B cell (primary cell): Measurements from ENCODE around the gene PARVB. TPM values are rescaled to one million over a fixed set of nuclear protein-coding genes. Genes with fewer than 3 reads are reported as not detected.
"Not testable (repeated sequence)": the region's sequence is repeated elsewhere in the genome, so short reads cannot be mapped to it uniquely, and the experiment has no call there.

Experiments
- ATAC-seq: fragments of 200-7000 bp; cut with Tn5 transposase; one replicate; pipeline ENCODE4 v1.10.0; 2021; ENCODE audit warnings: low read depth, mild to moderate bottlenecking, moderate number of reproducible peaks, moderate library complexity
- CTCF ChIA-PET: fragments of 350-600 bp; sonication (Branson Sonifier 250); formaldehyde crosslinking; loops from one replicate; lab custom pipeline; 2021; ENCODE audit warnings: antibody characterized with exemption, inconsistent platforms; lab: Charles Lee
- POLR2A ChIA-PET: fragments of 350-600 bp; sonication (Branson Sonifier 250); formaldehyde crosslinking; loops from one replicate; lab custom pipeline; 2021; ENCODE audit warnings: antibody characterized with exemption; lab: Charles Lee
- DNase-seq: peaks from one replicate; pipeline ENCODE4 v3.0.0; 2013
- H2AFZ ChIP-seq: 2 replicates; pipeline ENCODE4 v1.6.1; 2012; ENCODE audit warnings: mild to moderate bottlenecking, low read depth, low read length; ENCODE audit not compliant: insufficient read depth, poor library complexity, severe bottlenecking
- H3K27ac ChIP-seq, 2 donors: 1 replicate in 1 of 2; 2 replicates in 1 of 2; pipeline ENCODE4 v1.5.1; 2012 to 2013; ENCODE audit warnings: low read length in 2 of 2, mild to moderate bottlenecking in 2 of 2, moderate library complexity in 1 of 2
- H3K27me3 ChIP-seq, 4 experiments: fragments of 200-600 bp in 1 of 4; sonication (generic) in 1 of 4; replicated peaks in 1 of 4; 1 replicate in 2 of 4; 2 replicates in 2 of 4; pipeline versions ENCODE4 v1.6.1 to v1.7.0; 2013 to 2016; ENCODE audit warnings: low read length in 3 of 4, mild to moderate bottlenecking in 2 of 4, mixed read lengths in 1 of 4, moderate library complexity in 1 of 4; ENCODE audit not compliant: insufficient read depth in 4 of 4, control insufficient read depth in 3 of 4; ENCODE audit errors: control extremely low read depth in 1 of 4
- H3K36me3 ChIP-seq, 2 experiments: replicated peaks in 1 of 2; 1 replicate in 1 of 2; 2 replicates in 1 of 2; pipeline versions ENCODE4 v1.6.1 to v1.7.1; 2013; ENCODE audit warnings: low read length in 1 of 2; ENCODE audit not compliant: insufficient read depth in 2 of 2, control insufficient read depth in 1 of 2; ENCODE audit errors: control extremely low read depth in 1 of 2, extremely low read depth in 1 of 2
- H3K4me1 ChIP-seq, 2 donors: fragments of 200-600 bp in 1 of 2; sonication (generic) in 1 of 2; 1 replicate in 1 of 2; 2 replicates in 1 of 2; pipeline versions ENCODE4 v1.5.1 to v1.6.1; 2013 to 2017; ENCODE audit warnings: low read length in 2 of 2; ENCODE audit not compliant: control insufficient read depth in 2 of 2, insufficient read depth in 2 of 2
- H3K4me2 ChIP-seq: replicated peaks from 2 replicates; pipeline ENCODE3; 2012; ENCODE audit warnings: mild to moderate bottlenecking, low read depth, low read length; ENCODE audit not compliant: poor library complexity, severe bottlenecking
- H3K4me3 ChIP-seq, 5 experiments: fragments of 200-600 bp in 1 of 5; sonication (generic) in 1 of 5; 1 replicate in 3 of 5; 2 replicates in 2 of 5; pipeline versions ENCODE4 v1.5.1 to v1.7.0; 2011 to 2016; ENCODE audit warnings: low read length in 4 of 5, mild to moderate bottlenecking in 4 of 5, low read depth in 2 of 5, control low read depth in 1 of 5, moderate library complexity in 1 of 5; ENCODE audit not compliant: insufficient read depth in 1 of 5; ENCODE audit errors: control extremely low read depth in 1 of 5, extremely low read depth in 1 of 5
- H3K79me2 ChIP-seq: fragments of 200-600 bp; sonication (generic); one replicate; pipeline ENCODE4 v1.6.0; 2016; ENCODE audit warnings: low read length; ENCODE audit not compliant: control insufficient read depth, insufficient read depth
- H3K9ac ChIP-seq: fragments of 200-600 bp; sonication (generic); 2 replicates; pipeline ENCODE4 v1.6.1; 2017; ENCODE audit warnings: mild to moderate bottlenecking, low read length, moderate library complexity
- H3K9me3 ChIP-seq, 3 donors: one replicate each; pipeline versions ENCODE4 v1.6.1 to v1.7.1; 2013; ENCODE audit warnings: low read length in 2 of 3; ENCODE audit not compliant: control insufficient read depth in 2 of 3, insufficient read depth in 1 of 3; ENCODE audit errors: control extremely low read depth in 1 of 3
- H4K20me1 ChIP-seq: 2 replicates; pipeline ENCODE4 v1.6.0; 2012; ENCODE audit warnings: mild to moderate bottlenecking, low read length; ENCODE audit not compliant: insufficient read depth, control insufficient read depth, poor library complexity, severe bottlenecking
- H3K27ac Mint-ChIP-seq: one replicate; pipeline ENCODE4 v1.8.0; 2021; ENCODE audit warnings: mixed read lengths
- H3K27me3 Mint-ChIP-seq: one replicate; pipeline ENCODE4 v1.8.0; 2021; ENCODE audit warnings: mixed read lengths
- H3K4me1 Mint-ChIP-seq: one replicate; pipeline ENCODE4 v1.8.0; 2021; ENCODE audit warnings: mixed read lengths
- H3K4me3 Mint-ChIP-seq: one replicate; pipeline ENCODE4 v1.8.0; 2021; ENCODE audit warnings: mixed read lengths
- H3K9me3 Mint-ChIP-seq: one replicate; pipeline ENCODE4 v1.8.0; 2022; ENCODE audit warnings: mixed read lengths; ENCODE audit not compliant: insufficient read depth
- EZH2 ChIP-seq: IDR thresholded peaks from 2 replicates; pipeline ENCODE4 v1.6.1; 2012; ENCODE audit warnings: borderline replicate concordance, low read depth, mild to moderate bottlenecking, moderate library complexity, low read length; ENCODE audit not compliant: insufficient read depth, poor library complexity, severe bottlenecking
- WGBS: methylation state at CpG from one replicate; pipeline ENCODE4 v1.1.5; 2013; ENCODE audit warnings: missing lambda C conversion rate; ENCODE audit not compliant: insufficient coverage; 5-methylcytosine and 5-hydroxymethylcytosine counted together
- intact Hi-C: fragments of 100-400 bp; cut with micrococcal nuclease; formaldehyde crosslinking; loops from one replicate; pipeline ENCODE4 v1.10.0; 2022
- polyA plus RNA-seq: library from polyadenylated mRNA; depleted of rRNA; stranded (reverse); fragments of >200 nt; gene quantifications from 2 replicates; pipeline ENCODE4 v1.2.3, GENCODE V29; 2012
- total RNA-seq, 2 donors: library from RNA; stranded (reverse); fragments of 120-200 nt in 1 of 2; gene quantifications; 1 replicate in 1 of 2; 2 replicates in 1 of 2; pipeline versions ENCODE4 v1.2.3 to v1.2.4, GENCODE V29; 2013 to 2022
- TF ChIP-seq, protein P1 (sequence below): fragments of 200-600 bp; IDR thresholded peaks from one replicate; pipeline ENCODE4 v1.8.0; 2022; ENCODE audit warnings: antibody characterized with exemption, mild to moderate bottlenecking

PARVB gene
- total and polyA plus RNA-seq, 2 donors (not counting 1 experiment from before 2014, with no cell fraction given): 48.0 to 49.4 TPM

- H4K20me1 ChIP-seq: no peaks in the 10 kb centered on the region
- intact Hi-C loops: no loop called here
- ChIA-PET POLR2A (no interaction called here), CTCF (interaction anchor here (1.0 kb wide), 1 partner anchor 23 kb away, joined by 3 read pairs; no protein-coding TSS in a partner anchor)
- no peak overlapping the region for H2AFZ ChIP-seq
- no peaks in the 10 kb centered on the region for H3K9me3 ChIP-seq
- Mint-ChIP-seq H3K4me1 (peaks cover 6% of the 10 kb centered on the region), H3K27ac (peak overlapping the region; percentile 56), H3K9me3 (no peaks in the 10 kb centered on the region), H3K27me3 (no peaks in the 10 kb centered on the region), H3K4me3 (no peak overlapping the region)
- H3K9ac ChIP-seq: no peak overlapping the region
- peak; percentile 23 for DNase-seq
- no peak for ATAC-seq
- no peak overlapping the region for H3K4me3 ChIP-seq
- H3K4me1 ChIP-seq: no peaks in the 10 kb centered on the region
- H3K4me2 ChIP-seq: no peak overlapping the region
- H3K27me3 ChIP-seq: no peaks in the 10 kb centered on the region
- WGBS: 85% methylated on average over 11 of the region's 14 CpGs
- peaks cover 0 to 10% of the 10 kb centered on the region in 2 experiments for H3K36me3 ChIP-seq
- H3K79me2 ChIP-seq: no peaks in the 10 kb centered on the region
- no peak overlapping the region for H3K27ac ChIP-seq
- TF ChIP-seq, protein P1, sequence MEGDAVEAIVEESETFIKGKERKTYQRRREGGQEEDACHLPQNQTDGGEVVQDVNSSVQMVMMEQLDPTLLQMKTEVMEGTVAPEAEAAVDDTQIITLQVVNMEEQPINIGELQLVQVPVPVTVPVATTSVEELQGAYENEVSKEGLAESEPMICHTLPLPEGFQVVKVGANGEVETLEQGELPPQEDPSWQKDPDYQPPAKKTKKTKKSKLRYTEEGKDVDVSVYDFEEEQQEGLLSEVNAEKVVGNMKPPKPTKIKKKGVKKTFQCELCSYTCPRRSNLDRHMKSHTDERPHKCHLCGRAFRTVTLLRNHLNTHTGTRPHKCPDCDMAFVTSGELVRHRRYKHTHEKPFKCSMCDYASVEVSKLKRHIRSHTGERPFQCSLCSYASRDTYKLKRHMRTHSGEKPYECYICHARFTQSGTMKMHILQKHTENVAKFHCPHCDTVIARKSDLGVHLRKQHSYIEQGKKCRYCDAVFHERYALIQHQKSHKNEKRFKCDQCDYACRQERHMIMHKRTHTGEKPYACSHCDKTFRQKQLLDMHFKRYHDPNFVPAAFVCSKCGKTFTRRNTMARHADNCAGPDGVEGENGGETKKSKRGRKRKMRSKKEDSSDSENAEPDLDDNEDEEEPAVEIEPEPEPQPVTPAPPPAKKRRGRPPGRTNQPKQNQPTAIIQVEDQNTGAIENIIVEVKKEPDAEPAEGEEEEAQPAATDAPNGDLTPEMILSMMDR: no peak
- no peak for TF ChIP-seq EZH2
Measured at GRCh38 chr22:44108806-44109385, 84.8 kb downstream of the PARVB start.

- Histone ChIP-seq H3K27ac (no peak overlapping the region), H2AFZ (no peak overlapping the region), H3K4me2 (no peak overlapping the region), H3K36me3 (peaks cover 0 to 9% of the 10 kb centered on the region in 2 experiments), H3K27me3 (no peaks in the 10 kb centered on the region), H3K4me1 (no peaks in the 10 kb centered on the region), H4K20me1 (no peaks in the 10 kb centered on the region), H3K9ac (no peak overlapping the region), H3K9me3 (no peaks in the 10 kb centered on the region), H3K4me3 (no peak overlapping the region), H3K79me2 (no peaks in the 10 kb centered on the region)
- peaks cover 6% of the 10 kb centered on the region for H3K4me1 Mint-ChIP-seq
- DNase-seq: no peak
- POLR2A ChIA-PET: no interaction called here
- TF ChIP-seq, protein P1: no peak
- no peak for TF ChIP-seq EZH2
- H3K9me3 Mint-ChIP-seq: no peaks in the 10 kb centered on the region
- intact Hi-C loops: no loop called here
- WGBS: 95% methylated on average over 4 of the region's 4 CpGs
- CTCF ChIA-PET: interaction anchor here (1.0 kb wide), 1 partner anchor 24 kb away, joined by 3 read pairs; no protein-coding TSS in a partner anchor
- H3K27ac Mint-ChIP-seq: no peak overlapping the region
- no peak overlapping the region for H3K4me3 Mint-ChIP-seq
- no peak for ATAC-seq
- H3K27me3 Mint-ChIP-seq: no peaks in the 10 kb centered on the region
Measured at GRCh38 chr22:44109416-44109815, 85.3 kb downstream of the PARVB start.

- H4K20me1 ChIP-seq, H2AFZ ChIP-seq, DNase-seq, H3K27ac Mint-ChIP-seq, H3K27me3 ChIP-seq, H3K4me3 ChIP-seq, H3K9me3 Mint-ChIP-seq, H3K79me2 ChIP-seq, intact Hi-C loops, H3K36me3 ChIP-seq, H3K27me3 Mint-ChIP-seq, H3K27ac ChIP-seq, H3K9ac ChIP-seq, H3K4me2 ChIP-seq, H3K9me3 ChIP-seq, H3K4me1 Mint-ChIP-seq, H3K4me3 Mint-ChIP-seq, H3K4me1 ChIP-seq, ATAC-seq: not testable (repeated sequence)
- 92% methylated on average over 4 of the region's 6 CpGs for WGBS
- ChIA-PET POLR2A (interaction anchor here (0.7 kb wide), 1 partner anchor 87 kb away, joined by 6 read pairs; no protein-coding TSS in a partner anchor), CTCF (interaction anchor here (1.6 kb wide), 1 partner anchor 25 kb away, joined by 4 read pairs; no protein-coding TSS in a partner anchor)
Measured at GRCh38 chr22:44110656-44111055, 86.6 kb downstream of the PARVB start.
